Astrocyte of the cerebellum (primary cell): ENCODE results near the gene OPHN1.

Experiments
- DNase-seq: peaks from one replicate; pipeline ENCODE4 v3.0.0-alpha.2; 2011; ENCODE audit warnings: low read depth
- H3K4me3 ChIP-seq: 2 replicates; pipeline ENCODE4 v1.5.1; 2011; ENCODE audit warnings: mild to moderate bottlenecking, low read depth, low read length, moderate library complexity
- CTCF ChIP-seq: IDR thresholded peaks from 2 replicates; pipeline ENCODE4 v1.5.1; 2012; ENCODE audit warnings: low read length, low read depth, moderate library complexity, mild to moderate bottlenecking; ENCODE audit errors: missing control alignments
- in situ Hi-C: cut with HindIII; loops from 2 replicates; pipeline ENCODE4 v1.10.0; 2017; ENCODE audit warnings: low sequenced_read_pairs

Gene OPHN1

DNA sequence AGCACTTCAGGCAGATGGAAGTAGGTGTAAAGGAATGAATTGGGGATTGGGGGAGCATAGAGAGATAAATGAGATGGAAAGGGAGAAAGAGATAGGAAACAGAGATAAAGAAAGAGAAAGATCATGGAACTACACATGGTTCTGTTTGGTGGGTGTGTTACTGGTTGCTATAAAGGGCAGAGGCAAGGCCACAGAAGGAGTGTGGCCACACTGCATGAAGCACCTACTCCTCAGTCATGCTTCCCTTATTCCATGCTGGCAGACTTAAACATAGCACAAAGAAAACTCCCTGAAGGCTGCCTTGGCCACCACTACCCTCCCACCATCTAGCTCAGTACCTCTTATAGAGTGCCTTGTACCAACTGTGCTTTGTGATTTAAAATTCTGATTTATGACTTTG is 56.9 kb downstream of the OPHN1 start:
- no peak for TF ChIP-seq CTCF
- DNase-seq = no peak
- H3K4me3 ChIP-seq = no peak overlapping the region
- in situ Hi-C loops = no loop called here

GRCh38 chrX:68375803-68376202 is 57.5 kb downstream of the OPHN1 start:
- no peak overlapping the region for H3K4me3 ChIP-seq
- no peak for TF ChIP-seq CTCF
- in situ Hi-C loops = no loop called here
- no peak for DNase-seq

- TF ChIP-seq CTCF = no peak
- in situ Hi-C loops = no loop called here
These were observed 60.6 kb downstream of the OPHN1 start for GRCh38 chrX:68372665-68373064.

DNA sequence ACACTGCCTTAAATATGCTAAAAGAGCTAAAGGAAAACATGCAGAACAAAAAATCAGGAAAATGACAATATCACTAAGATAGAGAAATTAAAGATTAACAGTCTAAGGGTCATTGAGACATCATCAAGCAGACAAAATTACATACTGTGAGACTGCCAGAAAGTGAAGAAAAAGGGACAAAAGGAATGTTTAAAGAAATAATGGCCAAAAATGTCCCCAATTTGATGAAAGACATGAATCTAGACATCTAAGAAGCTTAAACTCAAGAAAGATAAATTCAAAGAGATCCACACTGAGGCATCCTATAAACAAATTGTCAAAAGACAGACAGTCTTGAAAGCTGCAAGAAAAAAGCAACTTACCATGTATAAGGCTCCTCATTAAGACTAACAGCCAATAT is 63.7 kb downstream of the OPHN1 start:
- no peak overlapping the region for H3K4me3 ChIP-seq
- no peak for DNase-seq
- in situ Hi-C loops = no loop called here
- TF ChIP-seq CTCF = no peak

More at GRCh38 chrX:68372665-68373064, 60.6 kb downstream of the OPHN1 start:
- no peak for DNase-seq
- H3K4me3 ChIP-seq = no peak overlapping the region

GRCh38 chrX:68365341-68365740 is 68.0 kb downstream of the OPHN1 start:
- no peak for DNase-seq
- in situ Hi-C loops = no loop called here
- no peak for TF ChIP-seq CTCF
- H3K4me3 ChIP-seq = no peak overlapping the region

DNA sequence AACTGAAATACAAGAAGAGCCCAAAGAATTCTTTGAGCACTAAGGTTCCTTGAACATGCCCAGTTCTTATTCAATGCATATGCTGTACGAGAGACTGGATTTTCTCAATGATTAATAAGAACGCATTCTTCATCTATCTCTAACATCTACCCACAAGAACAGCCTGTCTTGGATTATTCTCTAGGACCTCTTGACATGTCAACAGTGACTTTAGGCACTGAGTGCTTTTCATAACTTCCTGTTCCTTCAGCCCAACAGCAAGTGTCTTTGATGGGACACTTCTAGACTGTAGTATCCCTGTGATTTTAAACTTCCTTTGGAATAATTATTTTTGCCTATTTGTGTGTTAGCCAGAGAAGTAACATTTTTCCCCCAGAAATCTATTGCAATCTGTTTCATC is 69.3 kb downstream of the OPHN1 start:
- in situ Hi-C loops = no loop called here
- H3K4me3 ChIP-seq = no peak overlapping the region
- TF ChIP-seq CTCF = no peak
- DNase-seq = no peak

- in situ Hi-C loops = no loop called here
- DNase-seq = no peak
- no peak overlapping the region for H3K4me3 ChIP-seq
- no peak for TF ChIP-seq CTCF
These were observed 74.6 kb downstream of the OPHN1 start for GRCh38 chrX:68358679-68359078.
